GM12891 (cell line): ENCODE data around the gene RMI2.

Experiments used
- PAX5 ChIP-seq: IDR thresholded peaks from 2 replicates; pipeline ENCODE4 v1.6.1; 2011; ENCODE audit warnings: low read length, moderate library complexity, mild to moderate bottlenecking; ENCODE audit not compliant: insufficient read depth, severe bottlenecking
- POLR2A ChIP-seq: IDR thresholded peaks from 2 replicates; pipeline ENCODE4 v1.6.1; 2011; ENCODE audit warnings: low read depth, low read length, control low read depth
- POLR2AphosphoS5 ChIP-seq: IDR thresholded peaks from 2 replicates; pipeline ENCODE4 v1.6.1; 2011; ENCODE audit warnings: low read depth, low read length, control low read depth
- POU2F2 ChIP-seq: IDR thresholded peaks from 2 replicates; pipeline ENCODE4 v1.6.1; 2011; ENCODE audit warnings: low read depth, mild to moderate bottlenecking, control low read depth, low read length, moderate library complexity
- SPI1 ChIP-seq: IDR thresholded peaks from 2 replicates; pipeline ENCODE4 v1.6.1; 2011; ENCODE audit warnings: low read depth, low read length, control low read depth
- TAF1 ChIP-seq: IDR thresholded peaks from 2 replicates; pipeline ENCODE4 v1.6.1; 2011; ENCODE audit warnings: low read depth, low read length, control low read depth

GRCh38 chr16:11326737-11327276, 18.5 kb upstream of the RMI2 start:
- TF ChIP-seq POLR2A: no peak
- TF ChIP-seq POLR2AphosphoS5: no peak
- TF ChIP-seq SPI1: no peak
- TF ChIP-seq POU2F2: no peak
- TF ChIP-seq TAF1: no peak
- TF ChIP-seq PAX5: no peak
